Bronchial epithelial cell (primary cell): ENCODE results near the gene LUZP2. TPM values are rescaled to one million over a fixed set of nuclear protein-coding genes. Genes with fewer than 3 reads are reported as not detected.

Experiments
- DNase-seq: peaks from one replicate; pipeline ENCODE4 v3.0.0-alpha.2; 2010; ENCODE audit warnings: low read depth
- FAIRE-seq: peaks from 2 replicates; lab custom pipeline; 2011; peaks lifted over from hg19 to GRCh38; lab: Jason Lieb, UNC
- H3K27me3 ChIP-seq: 2 replicates; pipeline ENCODE4 v1.5.1; 2011; ENCODE audit warnings: low read length; ENCODE audit not compliant: control insufficient read depth, insufficient read depth
- H3K36me3 ChIP-seq: 2 replicates; pipeline ENCODE4 v1.5.1; 2011; ENCODE audit warnings: low read length; ENCODE audit not compliant: control insufficient read depth, insufficient read depth
- H3K4me3 ChIP-seq: 2 replicates; pipeline ENCODE4 v1.5.1; 2011; ENCODE audit warnings: mild to moderate bottlenecking, low read depth, low read length, control low read depth
- CTCF ChIP-seq: IDR thresholded peaks from 2 replicates; pipeline ENCODE4 v1.5.1; 2011; ENCODE audit warnings: mild to moderate bottlenecking, moderate library complexity, low read length, control low read depth, inconsistent platforms; ENCODE audit not compliant: insufficient read depth, severe bottlenecking
- total RNA-seq: library from RNA; depleted of rRNA; stranded (reverse); fragments of >200 nt; gene quantifications from 2 replicates; pipeline ENCODE4 v1.2.1, GENCODE V29; 2014

LUZP2 gene
- total RNA-seq, 1 donor from 2014 or later: not detected

GRCh38 chr11:24524156-24524555 lies 27.3 kb downstream of the LUZP2 start:
- no peak for TF ChIP-seq CTCF
- no peaks in the 10 kb centered on the region for H3K36me3 ChIP-seq
- no peaks in the 10 kb centered on the region for H3K27me3 ChIP-seq
- FAIRE-seq (no peak), DNase-seq (no peak)
- H3K4me3 ChIP-seq: no peak overlapping the region

GRCh38 chr11:24531528-24531927 lies 34.7 kb downstream of the LUZP2 start:
- DNase-seq (no peak), FAIRE-seq (no peak)
- no peak overlapping the region for H3K4me3 ChIP-seq
- TF ChIP-seq CTCF: no peak
- no peaks in the 10 kb centered on the region for H3K27me3 ChIP-seq
- H3K36me3 ChIP-seq: no peaks in the 10 kb centered on the region

- Histone ChIP-seq H3K36me3 (no peaks in the 10 kb centered on the region), H3K4me3 (no peak overlapping the region), H3K27me3 (no peaks in the 10 kb centered on the region)
- DNase-seq (no peak), FAIRE-seq (no peak)
- no peak for TF ChIP-seq CTCF
Observed at GRCh38 chr11:24543771-24544170, 46.9 kb downstream of the LUZP2 start.

GRCh38 chr11:24556693-24557092 lies 59.8 kb downstream of the LUZP2 start:
- H3K36me3 ChIP-seq: no peaks in the 10 kb centered on the region
- FAIRE-seq (no peak), DNase-seq (no peak)
- H3K27me3 ChIP-seq: no peaks in the 10 kb centered on the region
- H3K4me3 ChIP-seq: no peak overlapping the region
- no peak for TF ChIP-seq CTCF

GRCh38 chr11:24559315-24559714 lies 62.5 kb downstream of the LUZP2 start:
- no peak overlapping the region for H3K4me3 ChIP-seq
- no peak for TF ChIP-seq CTCF
- H3K36me3 ChIP-seq: no peaks in the 10 kb centered on the region
- FAIRE-seq: no peak
- no peaks in the 10 kb centered on the region for H3K27me3 ChIP-seq
- no peak for DNase-seq

- no peak for FAIRE-seq
- Histone ChIP-seq H3K4me3 (no peak overlapping the region), H3K36me3 (no peaks in the 10 kb centered on the region), H3K27me3 (no peaks in the 10 kb centered on the region)
- no peak for DNase-seq
- TF ChIP-seq CTCF: no peak
Observed at GRCh38 chr11:24560324-24560723, 63.5 kb downstream of the LUZP2 start.
